K562 (cell line): Measurements from ENCODE around the gene RAB3IP. TPM values are rescaled to one million over a fixed set of nuclear protein-coding genes. Genes with fewer than 3 reads are reported as not detected.

Experiments
- ADNP ChIP-seq: fragments of 200-800 bp; sonication (Bioruptor generic); IDR thresholded peaks from 2 replicates; pipeline ENCODE4 v1.6.1; 2016; ENCODE audit warnings: missing genetic modification characterization, missing compliant biosample characterization
- CREB1 ChIP-seq, 2 experiments: sonication (generic) in 1 of 2; formaldehyde crosslinking in 1 of 2; IDR thresholded peaks; 2 replicates each; pipeline versions ENCODE4 v1.6.1 to v1.8.0; 2012 to 2022; ENCODE audit warnings: inconsistent platforms in 1 of 2, mild to moderate bottlenecking in 1 of 2, missing genetic modification reagents in 1 of 2, moderate library complexity in 1 of 2
- CTCF ChIP-seq, 3 experiments: IDR thresholded peaks in 2 of 3; conservative IDR thresholded peaks in 1 of 3; 2 replicates each; pipeline ENCODE4 v1.5.1; 2011 to 2012; ENCODE audit warnings: low read length in 3 of 3, mild to moderate bottlenecking in 3 of 3, control low read depth in 2 of 3, improper control_type of control experiment in 1 of 3, inconsistent platforms in 1 of 3, low read depth in 1 of 3, mixed read lengths in 1 of 3, moderate library complexity in 1 of 3; ENCODE audit not compliant: insufficient read depth in 2 of 3
- CTCFL ChIP-seq: IDR thresholded peaks from 2 replicates; pipeline ENCODE4 v1.6.1; 2011; ENCODE audit warnings: borderline replicate concordance, low read depth, mild to moderate bottlenecking, moderate library complexity, low read length; ENCODE audit not compliant: insufficient read depth, poor library complexity, severe bottlenecking
- GATAD2B ChIP-seq: fragments of 450-650 bp; IDR thresholded peaks from 2 replicates; pipeline ENCODE4 v1.6.1; 2017; ENCODE audit warnings: mild to moderate bottlenecking, borderline replicate concordance
- HBP1 ChIP-seq: fragments of 450-650 bp; formaldehyde crosslinking; IDR thresholded peaks from 2 replicates; pipeline ENCODE4 v1.4.0; 2022; ENCODE audit warnings: missing genetic modification characterization
- PATZ1 ChIP-seq: fragments of 250-450 bp; sonication (Bioruptor Pico); IDR thresholded peaks from 2 replicates; pipeline ENCODE4 v1.5.0; 2020; ENCODE audit warnings: mild to moderate bottlenecking, borderline replicate concordance
- POLR3G ChIP-seq: IDR thresholded peaks from 2 replicates; pipeline ENCODE4 v1.6.1; 2011; ENCODE audit not compliant: insufficient read length, insufficient replicate concordance; ENCODE audit errors: extremely low read depth
- PTBP1 ChIP-seq: fragments of 200-400 bp; formaldehyde crosslinking; IDR thresholded peaks from 2 replicates; pipeline ENCODE4 v1.6.1; 2017; ENCODE audit warnings: low read depth, low read length
- PTTG1 ChIP-seq: fragments of 450-650 bp; IDR thresholded peaks from 2 replicates; pipeline ENCODE4 v1.6.1; 2016; ENCODE audit warnings: low read depth, mild to moderate bottlenecking, missing genetic modification characterization, missing compliant biosample characterization
- RBM25 ChIP-seq: fragments of 200-400 bp; formaldehyde crosslinking; IDR thresholded peaks from 2 replicates; pipeline ENCODE4 v1.6.1; 2018; ENCODE audit warnings: low read length, low read depth, moderate library complexity; ENCODE audit not compliant: severe bottlenecking
- RBM39 ChIP-seq: fragments of 200-400 bp; formaldehyde crosslinking; optimal IDR thresholded peaks from 2 replicates; pipeline ENCODE3; 2018; ENCODE audit warnings: low read depth, low read length
- SP1 ChIP-seq: sonication (generic); formaldehyde crosslinking; IDR thresholded peaks from 2 replicates; pipeline ENCODE4 v1.8.1; 2022; ENCODE audit warnings: mild to moderate bottlenecking, missing genetic modification reagents
- TAF7 ChIP-seq: fragments of 450-650 bp; IDR thresholded peaks from 2 replicates; pipeline ENCODE4 v1.6.1; 2016; ENCODE audit warnings: missing genetic modification characterization, missing compliant biosample characterization
- ZBTB7A ChIP-seq: IDR thresholded peaks from 2 replicates; pipeline ENCODE4 v1.6.1; 2011; ENCODE audit warnings: low read depth, mild to moderate bottlenecking, low read length, moderate library complexity, borderline replicate concordance; ENCODE audit not compliant: control insufficient read depth
- ZFX ChIP-seq: sonication (generic); formaldehyde crosslinking; IDR thresholded peaks from 2 replicates; pipeline ENCODE4 v1.8.0; 2022; ENCODE audit warnings: mild to moderate bottlenecking, missing genetic modification reagents, moderate library complexity
- ZNF384 ChIP-seq: IDR thresholded peaks from 2 replicates; pipeline ENCODE4 v1.6.1; 2012; ENCODE audit warnings: low read depth, low read length, improper control_type of control experiment
- ZNF77 ChIP-seq: fragments of 250-450 bp; sonication (Bioruptor Pico); IDR thresholded peaks from 2 replicates; pipeline ENCODE4 v1.5.0; 2020
- polyA plus RNA-seq, 8 experiments: library from polyadenylated mRNA; depleted of rRNA in 4 of 8; stranded (reverse) in 5 of 8; unstranded in 3 of 8; fragments of >200 nt; fragmentation: Nextera tagmentation in 2 of 8; fragmentation: Illumina TruSeq in 1 of 8; extraction: Ambion mirVana in 2 of 8; extraction: Trizol in 1 of 8; gene quantifications; 2 replicates each; pipeline versions ENCODE4 v1.2.1 to v1.2.3, GENCODE V29; 2011 to 2014; ENCODE audit warnings: inconsistent platforms in 1 of 8, missing spikeins in 1 of 8
- total RNA-seq, 7 experiments: library from RNA; depleted of rRNA in 6 of 7; stranded (reverse); fragments of >200 nt in 6 of 7; fragmentation: Illumina TruSeq in 2 of 7; extraction: Trizol in 2 of 7; gene quantifications; 2 replicates each; pipeline versions ENCODE4 v1.2.1 to v1.2.3, GENCODE V29; 2011 to 2021; ENCODE audit warnings: low replicate concordance in 1 of 7

The RAB3IP gene
- total and polyA plus RNA-seq, 9 of the 15 experiments (the other 6 are each of a cell fraction or from before 2014, with no cell fraction given), result 5.6 to 25.5 (median 11.3) TPM

GRCh38 chr12:69738351-69739286 is at the start of gene RAB3IP (continued):
- TF ChIP-seq PTTG1 (no peak), ZFX (CRISPR knock-in tag) (peak; percentile 79), TAF7 (tag) (no peak), PATZ1 (CRISPR knock-in tag) (no peak), RBM25 (no peak), SP1 (CRISPR knock-in tag) (peak; percentile 27; the same call in 1 of the 2 replicates), RBM39 (no peak), ZNF77 (no peak), GATAD2B (no peak), ZNF384 (no peak), CTCFL (peak; percentile 57), ZBTB7A (no peak; the same call in 1 of the 2 replicates), PTBP1 (no peak), ADNP (tag) (no peak), POLR3G (no peak), CTCF (IDR thresholded peaks at IDR 0.05 in 2 of 3, conservative IDR thresholded peaks at IDR 0.05 in 1 of 3; ENCODE audit: insufficient read depth in 2 of 3, low read depth in 1 of 3, low read length in 3 of 3) (peak; percentile 52 to 81 (median 77); a peak in 5 of 6 replicates), CREB1 (IDR thresholded peaks at IDR 0.05) (peak; percentile 14; the same call in 1 of the 2 replicates), CREB1 (CRISPR knock-in tag; IDR thresholded peaks at IDR 0.05) (peak; percentile 45; the same call in 1 of the 2 replicates), HBP1 (CRISPR knock-in tag) (no peak)
